Cardiac muscle cell (in vitro differentiated cells and primary cell): Measurements from ENCODE around the gene PDCD4. TPM values are rescaled to one million over a fixed set of nuclear protein-coding genes. Genes with fewer than 3 reads are reported as not detected.

ENCODE experiments used
- DNase-seq, 2 donors: peaks; one replicate each; pipeline versions ENCODE4 v3.0.0 to v3.0.0-alpha.2; 2010 to 2017; ENCODE audit warnings: low read depth in 1 of 2, low spot score in 1 of 2
- H3K27ac ChIP-seq: fragments of 200-600 bp; sonication (generic); 2 replicates; pipeline ENCODE4 v1.5.1; 2016
- H3K27me3 ChIP-seq: fragments of 200-600 bp; sonication (generic); 2 replicates; pipeline ENCODE4 v1.6.0; 2016; ENCODE audit warnings: control low read depth
- H3K36me3 ChIP-seq: fragments of 200-600 bp; sonication (generic); 2 replicates; pipeline ENCODE4 v1.5.1; 2016; ENCODE audit warnings: control low read depth
- H3K4me1 ChIP-seq: fragments of 200-600 bp; sonication (generic); 2 replicates; pipeline ENCODE4 v1.8.1; 2017; ENCODE audit warnings: low read depth, mild to moderate bottlenecking, mixed run types
- H3K4me3 ChIP-seq: fragments of 200-600 bp; sonication (generic); 2 replicates; pipeline ENCODE4 v1.5.1; 2016; ENCODE audit warnings: mild to moderate bottlenecking
- H3K9me3 ChIP-seq: fragments of 200-600 bp; sonication (generic); 2 replicates; pipeline ENCODE4 v1.5.1; 2017; ENCODE audit warnings: low read depth, mild to moderate bottlenecking, control low read depth
- CTCF ChIP-seq: IDR thresholded peaks from 2 replicates; pipeline ENCODE4 v1.5.1; 2012; ENCODE audit warnings: low read depth, mild to moderate bottlenecking, low read length
- polyA plus RNA-seq: library from polyadenylated mRNA; unstranded; fragments of >200 nt; fragmentation: Nextera tagmentation; extraction: Ambion mirVana; gene quantifications from 2 replicates; pipeline ENCODE4 v1.2.1, GENCODE V29; 2016
- total RNA-seq: library from RNA; depleted of rRNA; stranded (reverse); fragments of >200 nt; gene quantifications from 2 replicates; pipeline ENCODE4 v1.2.3, GENCODE V29; 2016

PDCD4 gene
- total RNA-seq = 54.0 and 84.9 TPM in 2 replicates
- 98.7 and 160 TPM in 2 replicates for polyA plus RNA-seq

GRCh38 chr10:110871298-110872084, at the start of gene PDCD4:
Gene PDCD4, plus strand, starts transcription at chr10:110871928. Its CDS starts 4,100 bp downstream, at chr10:110876028.
- H3K9me3 ChIP-seq = no peaks in the 10 kb centered on the region
- H3K27me3 ChIP-seq = no peaks in the 10 kb centered on the region
- peaks cover 4% of the 10 kb centered on the region for H3K36me3 ChIP-seq
- DNase-seq = peak; percentile 99
- peak within 1 kb of the TSS; percentile 88 for H3K4me3 ChIP-seq
- TF ChIP-seq CTCF = no peak
- peak within 1 kb of the TSS; percentile 96 for H3K27ac ChIP-seq
- H3K4me1 ChIP-seq = peaks cover 27% of the 10 kb centered on the region

GRCh38 chr10:110822035-110822711, 49.6 kb upstream of the PDCD4 start:
- H3K9me3 ChIP-seq = no peaks in the 10 kb centered on the region
- no peak for TF ChIP-seq CTCF
- no peaks in the 10 kb centered on the region for H3K27me3 ChIP-seq
- DNase-seq = peak in 1 of 2 donors; percentile 21
- peak overlapping the region; percentile 91 for H3K27ac ChIP-seq
- H3K36me3 ChIP-seq = no peaks in the 10 kb centered on the region
- H3K4me1 ChIP-seq = peaks cover 66% of the 10 kb centered on the region
- H3K4me3 ChIP-seq = no peak overlapping the region

- Histone ChIP-seq H3K36me3 (no peaks in the 10 kb centered on the region), H3K27me3 (no peaks in the 10 kb centered on the region), H3K4me1 (peaks cover 65% of the 10 kb centered on the region), H3K4me3 (no peak overlapping the region), H3K27ac (peak overlapping the region; percentile 91), H3K9me3 (no peaks in the 10 kb centered on the region)
- no peak for TF ChIP-seq CTCF
- peak in 1 of 2 donors; percentile 18 for DNase-seq
These were observed 48.9 kb upstream of the PDCD4 start for GRCh38 chr10:110822712-110823311.

- peak overlapping the region; percentile 91 for H3K27ac ChIP-seq
- no peak for DNase-seq
- no peaks in the 10 kb centered on the region for H3K27me3 ChIP-seq
- H3K4me1 ChIP-seq = peaks cover 61% of the 10 kb centered on the region
- H3K9me3 ChIP-seq = no peaks in the 10 kb centered on the region
- TF ChIP-seq CTCF = no peak
- no peaks in the 10 kb centered on the region for H3K36me3 ChIP-seq
- H3K4me3 ChIP-seq = no peak overlapping the region
These were observed 47.6 kb upstream of the PDCD4 start for GRCh38 chr10:110824152-110824441.

GRCh38 chr10:110824660-110825059, 47.1 kb upstream of the PDCD4 start:
- no peak for DNase-seq
- H3K4me1 ChIP-seq = peaks cover 63% of the 10 kb centered on the region
- no peaks in the 10 kb centered on the region for H3K36me3 ChIP-seq
- H3K9me3 ChIP-seq = no peaks in the 10 kb centered on the region
- H3K4me3 ChIP-seq = no peak overlapping the region
- H3K27me3 ChIP-seq = no peaks in the 10 kb centered on the region
- TF ChIP-seq CTCF = no peak
- peak overlapping the region; percentile 91 for H3K27ac ChIP-seq
